ENCODE results near the gene SACS.
"Not testable (repeated sequence)": the region's sequence is repeated elsewhere in the genome, so short reads cannot be mapped to it uniquely, and the experiment has no call there.

Gene SACS

GRCh38 chr13:23354520-23354919 is 79.0 kb downstream of the SACS start:
- DNase-seq (ENCODE audit: low spot score): no peak

GRCh38 chr13:23352161-23352560 is 81.3 kb downstream of the SACS start:
- no peak for DNase-seq (ENCODE audit: low spot score)

- no peak for DNase-seq (ENCODE audit: low spot score)
These were observed 83.5 kb downstream of the SACS start for GRCh38 chr13:23350009-23350408.

GRCh38 chr13:23349161-23349897 is 84.2 kb downstream of the SACS start:
- DNase-seq (ENCODE audit: low spot score): no peak

GRCh38 chr13:23348262-23349127 is 85.0 kb downstream of the SACS start:
- no peak for DNase-seq (ENCODE audit: low spot score)

GRCh38 chr13:23347601-23348000 is 85.9 kb downstream of the SACS start:
- no peak for DNase-seq (ENCODE audit: low spot score)

- DNase-seq (ENCODE audit: low spot score): no peak
These were observed 88.4 kb downstream of the SACS start for GRCh38 chr13:23344931-23345595.

- DNase-seq (ENCODE audit: low spot score): no peak
These were observed 94.3 kb downstream of the SACS start for GRCh38 chr13:23339225-23339624.

- DNase-seq (ENCODE audit: low spot score): no peak
These were observed 103.1 kb downstream of the SACS start for GRCh38 chr13:23330356-23330755.

GRCh38 chr13:23325191-23325590 is 108.3 kb downstream of the SACS start:
- DNase-seq (ENCODE audit: low spot score): no peak

- DNase-seq (ENCODE audit: low spot score): no peak
These were observed 109.4 kb downstream of the SACS start for GRCh38 chr13:23323946-23324709.

GRCh38 chr13:23322353-23323336 is 110.9 kb downstream of the SACS start:
- DNase-seq (ENCODE audit: low spot score): no peak

- DNase-seq (ENCODE audit: low spot score): no peak
These were observed 111.8 kb downstream of the SACS start for GRCh38 chr13:23321535-23322241.

- DNase-seq (ENCODE audit: low spot score): no peak
These were observed 112.5 kb downstream of the SACS start for GRCh38 chr13:23320926-23321534.

- no peak for DNase-seq (ENCODE audit: low spot score)
These were observed 113.6 kb downstream of the SACS start for GRCh38 chr13:23319883-23320224.

- not testable (repeated sequence) for DNase-seq (ENCODE audit: low spot score)
These were observed 118.7 kb downstream of the SACS start for GRCh38 chr13:23314837-23315236.

- no peak for DNase-seq (ENCODE audit: low spot score)
These were observed 140.9 kb downstream of the SACS start for GRCh38 chr13:23292586-23292985.

- DNase-seq (ENCODE audit: low spot score): no peak
These were observed 143.6 kb downstream of the SACS start for GRCh38 chr13:23289917-23290357.

- DNase-seq (ENCODE audit: low spot score): no peak
These were observed 144.5 kb downstream of the SACS start for GRCh38 chr13:23288995-23289394.

- no peak for DNase-seq (ENCODE audit: low spot score)
These were observed 144.9 kb downstream of the SACS start for GRCh38 chr13:23288564-23288963.
